Measurements from ENCODE around the gene SCN3B. TPM values are rescaled to one million over a fixed set of nuclear protein-coding genes. Genes with fewer than 3 reads are reported as not detected.
A peak's percentile ranks its signal among the peaks of the same experiment; 100 is the strongest.

Gene SCN3B
- polyA plus RNA-seq, 5 donors: 4.1 to 5.8 (median 4.5) TPM

- DNase-seq: no peak
These were observed 52.7 kb downstream of the SCN3B start for GRCh38 chr11:123601743-123602142.

- DNase-seq: peak in 1 of 2 donors; percentile 39
These were observed 53.3 kb downstream of the SCN3B start for GRCh38 chr11:123601136-123601535.

GRCh38 chr11:123597859-123598258 lies 56.6 kb downstream of the SCN3B start:
- DNase-seq: no peak

- no peak for DNase-seq
These were observed 59.5 kb downstream of the SCN3B start for GRCh38 chr11:123594921-123595320.

GRCh38 chr11:123594188-123594901 lies 60.1 kb downstream of the SCN3B start:
- no peak for DNase-seq

GRCh38 chr11:123593570-123593969 lies 60.9 kb downstream of the SCN3B start:
- no peak for DNase-seq

GRCh38 chr11:123590296-123590912 lies 64.0 kb downstream of the SCN3B start:
- peak in 1 of 2 donors; percentile 21 for DNase-seq

GRCh38 chr11:123588864-123589262 lies 65.6 kb downstream of the SCN3B start:
- no peak for DNase-seq

- DNase-seq: no peak
These were observed 66.1 kb downstream of the SCN3B start for GRCh38 chr11:123588117-123588863.

GRCh38 chr11:123587559-123587958 lies 66.9 kb downstream of the SCN3B start:
- DNase-seq: no peak

- no peak for DNase-seq
These were observed 67.4 kb downstream of the SCN3B start for GRCh38 chr11:123587044-123587443.

GRCh38 chr11:123586568-123586967 lies 67.9 kb downstream of the SCN3B start:
- no peak for DNase-seq

- DNase-seq: no peak
These were observed 68.7 kb downstream of the SCN3B start for GRCh38 chr11:123585706-123586105.

- no peak for DNase-seq
These were observed 69.2 kb downstream of the SCN3B start for GRCh38 chr11:123585206-123585605.

- no peak for DNase-seq
These were observed 69.7 kb downstream of the SCN3B start for GRCh38 chr11:123584737-123585136.

- DNase-seq: no peak
These were observed 70.2 kb downstream of the SCN3B start for GRCh38 chr11:123584186-123584585.

- no peak for DNase-seq
These were observed 71.4 kb downstream of the SCN3B start for GRCh38 chr11:123582992-123583504.

- no peak for DNase-seq
These were observed 72.6 kb downstream of the SCN3B start for GRCh38 chr11:123581651-123582399.

- DNase-seq: peak; percentile 31 to 41
These were observed 73.7 kb downstream of the SCN3B start for GRCh38 chr11:123580557-123581275.

- no peak for DNase-seq
These were observed 74.3 kb downstream of the SCN3B start for GRCh38 chr11:123580137-123580536.

- no peak for DNase-seq
These were observed 75.0 kb downstream of the SCN3B start for GRCh38 chr11:123579482-123579812.

Measured in right lung (tissue), 5 donors.